GM19099 (cell line): Measurements from ENCODE around the gene TDRD5.

Experiments
- POLR2A ChIP-seq: IDR thresholded peaks from 3 replicates; pipeline ENCODE4 v1.6.1; 2011; ENCODE audit warnings: low read depth; ENCODE audit not compliant: insufficient read length; ENCODE audit errors: extremely low read depth

The TDRD5 gene

DNA sequence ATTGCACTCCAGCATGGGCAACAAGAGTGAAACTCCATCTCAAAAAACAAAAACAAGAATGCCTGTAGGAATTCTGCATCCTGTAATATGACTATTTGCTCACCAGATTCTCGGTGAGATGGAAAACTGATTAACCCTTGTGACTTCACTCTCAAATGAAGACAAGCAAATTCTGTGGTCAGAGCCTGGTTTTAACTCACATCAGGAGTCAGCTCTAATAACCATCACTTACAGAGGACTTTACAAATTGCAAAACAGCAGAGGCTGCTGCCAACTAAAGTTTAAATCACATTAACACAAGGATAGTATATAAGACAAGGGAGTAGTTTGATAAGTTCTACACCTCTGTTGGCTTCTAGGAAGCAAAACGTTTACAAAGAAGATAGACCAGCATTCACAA lies 115.8 kb downstream of the TDRD5 start:
- no peak for TF ChIP-seq POLR2A

DNA sequence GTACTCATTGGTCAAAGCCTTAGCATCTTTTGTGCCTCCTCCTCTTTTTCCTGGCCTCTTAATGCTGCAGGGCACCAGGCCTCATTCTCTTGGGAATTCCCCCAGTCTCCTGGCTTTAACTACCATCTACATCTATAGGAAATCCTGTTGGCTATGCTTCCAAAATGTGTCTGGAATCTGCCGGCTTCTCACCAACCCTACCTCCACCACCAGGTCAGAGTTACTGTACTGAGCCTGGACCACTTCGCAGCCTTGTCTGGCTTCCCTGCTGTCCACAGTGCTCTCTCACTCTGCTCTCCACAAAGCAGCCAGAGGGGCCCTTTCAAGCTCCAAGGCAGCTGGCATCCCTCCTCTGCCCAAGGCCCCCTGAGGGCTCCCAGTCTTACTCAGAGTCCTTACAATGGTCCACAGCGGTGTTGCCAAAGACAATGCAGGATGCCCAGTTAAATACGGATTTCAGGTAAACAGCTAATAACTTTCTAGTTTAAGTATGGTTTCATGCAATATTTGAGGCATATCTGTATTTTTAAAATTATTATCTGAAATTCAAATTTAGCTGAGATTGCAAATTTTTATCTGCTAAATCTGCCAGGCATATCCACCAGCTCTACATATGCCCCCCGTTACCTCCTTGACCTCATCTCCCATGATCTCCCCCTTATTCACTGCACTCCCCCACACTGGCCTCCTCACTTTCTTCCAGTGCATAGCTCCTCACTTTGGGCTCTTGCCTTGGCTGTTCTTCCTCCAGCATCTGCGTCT lies 117.0 kb downstream of the TDRD5 start:
- TF ChIP-seq POLR2A = no peak

DNA sequence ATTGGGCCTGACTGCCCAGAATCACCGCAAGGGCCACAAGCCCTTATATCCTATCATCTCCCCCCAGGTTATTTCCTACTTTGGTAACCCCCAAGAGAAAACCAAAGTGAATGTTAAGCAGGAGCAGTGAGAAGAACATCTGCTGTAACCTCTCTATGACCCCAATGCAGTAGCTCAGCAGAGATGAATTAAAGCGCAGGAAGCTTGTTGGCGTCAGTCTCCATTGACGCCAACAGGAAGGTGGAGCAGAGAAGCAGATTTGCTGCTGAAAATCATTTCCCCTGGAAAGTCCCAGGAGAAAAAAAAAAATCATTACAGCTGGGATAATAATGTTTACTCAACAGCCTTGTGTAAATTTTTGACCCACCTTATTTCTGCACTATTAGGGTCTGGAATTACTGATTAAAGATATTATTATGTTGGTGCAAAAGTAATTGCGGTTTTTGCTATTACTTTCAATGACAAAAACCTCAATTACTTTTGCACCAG lies 118.3 kb downstream of the TDRD5 start:
- no peak for TF ChIP-seq POLR2A

DNA sequence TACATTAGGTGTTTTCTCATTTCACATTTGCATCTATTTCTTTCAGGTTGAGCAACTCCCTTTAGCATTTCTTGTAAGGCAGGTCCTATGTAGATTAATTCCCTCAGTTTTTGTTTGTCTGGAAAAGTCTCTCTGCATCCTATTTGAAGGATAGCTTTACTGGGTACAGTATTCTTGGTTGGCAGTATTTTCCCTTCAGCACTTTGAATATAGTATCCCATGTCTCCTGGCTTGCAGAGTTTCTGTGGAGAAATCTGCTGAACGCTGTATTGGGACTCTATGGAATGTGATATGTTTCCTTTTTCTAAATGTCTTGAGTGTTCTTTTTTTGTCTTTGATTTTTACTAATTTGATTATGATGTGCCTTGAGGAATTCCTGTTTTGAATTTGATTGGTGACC lies 122.5 kb downstream of the TDRD5 start:
- TF ChIP-seq POLR2A = no peak

DNA sequence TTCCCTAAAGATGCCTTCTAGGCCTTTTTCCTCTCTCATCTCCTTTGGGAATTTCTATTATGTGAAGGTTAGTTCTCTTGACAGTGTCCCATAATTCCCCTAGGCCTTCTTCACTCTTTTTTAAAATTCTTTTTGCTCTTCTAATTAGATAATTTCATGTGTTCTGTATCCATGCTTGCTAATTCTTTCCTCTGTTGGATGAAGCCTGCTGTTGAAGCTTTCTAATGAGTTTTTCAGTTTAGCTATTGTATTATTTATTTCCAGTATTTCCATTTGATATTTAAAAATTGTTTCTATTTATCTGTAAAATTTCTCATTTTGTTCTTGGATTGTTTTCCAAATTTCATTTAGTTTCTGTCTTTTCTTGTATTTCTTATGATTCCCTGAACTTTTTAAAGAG lies 123.0 kb downstream of the TDRD5 start:
- no peak for TF ChIP-seq POLR2A

DNA sequence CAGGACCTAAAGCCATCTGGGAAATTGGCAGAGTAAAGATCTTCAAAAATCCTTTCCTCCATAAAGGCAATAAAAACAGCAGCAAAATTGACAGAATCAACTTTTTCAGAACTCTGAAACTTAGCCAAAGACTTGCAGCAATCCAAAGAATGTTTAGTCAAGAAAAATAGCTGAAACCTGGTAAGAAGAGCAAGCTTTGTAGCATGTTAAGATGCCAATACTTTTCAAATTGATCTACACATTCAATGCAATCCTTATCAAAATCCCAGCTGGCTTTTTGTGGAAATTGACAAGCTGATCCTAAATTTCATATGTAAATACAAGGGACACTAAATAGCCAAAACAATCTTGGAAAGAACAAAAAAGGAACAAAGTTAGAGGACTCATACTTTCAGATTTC lies 127.6 kb downstream of the TDRD5 start:
- TF ChIP-seq POLR2A = no peak

DNA sequence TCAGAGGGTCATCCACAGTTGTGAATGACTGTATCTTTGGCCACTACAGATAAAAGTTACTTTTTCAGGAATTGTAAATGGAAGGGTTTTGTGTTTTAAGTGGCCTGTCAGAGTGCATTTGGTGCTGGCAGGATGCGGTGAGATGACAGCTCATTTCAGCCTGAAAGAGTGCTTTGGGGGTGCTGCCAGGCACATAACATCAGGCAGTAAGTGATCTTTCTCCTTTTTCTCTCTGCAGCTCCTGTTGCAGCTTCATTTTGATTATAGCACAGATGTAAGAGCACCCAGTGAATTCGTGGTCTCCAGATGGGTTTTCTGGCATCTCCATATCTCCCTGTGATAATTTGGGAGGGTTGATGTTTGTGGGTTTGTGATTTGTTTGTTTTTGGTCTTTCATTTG lies 136.6 kb downstream of the TDRD5 start:
- no peak for TF ChIP-seq POLR2A

DNA sequence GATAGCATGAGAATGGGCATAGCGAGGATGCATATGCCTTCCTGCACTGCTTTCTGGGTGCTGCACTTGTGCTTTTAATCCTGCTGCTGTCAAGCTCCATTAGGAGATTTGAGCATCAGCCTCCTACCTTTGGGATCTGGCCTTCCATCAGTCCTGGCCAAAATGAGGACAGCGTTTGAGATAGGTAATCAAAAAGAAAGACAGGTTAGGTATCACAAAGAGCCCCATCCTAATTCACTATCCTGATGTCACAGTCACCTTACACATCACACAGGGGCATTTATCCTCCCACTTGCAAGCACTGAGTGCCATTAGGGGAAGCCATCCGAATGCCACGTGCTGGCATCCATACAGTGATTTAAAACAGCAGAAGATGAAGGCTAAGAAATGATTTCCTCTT lies 138.2 kb downstream of the TDRD5 start:
- no peak for TF ChIP-seq POLR2A

DNA sequence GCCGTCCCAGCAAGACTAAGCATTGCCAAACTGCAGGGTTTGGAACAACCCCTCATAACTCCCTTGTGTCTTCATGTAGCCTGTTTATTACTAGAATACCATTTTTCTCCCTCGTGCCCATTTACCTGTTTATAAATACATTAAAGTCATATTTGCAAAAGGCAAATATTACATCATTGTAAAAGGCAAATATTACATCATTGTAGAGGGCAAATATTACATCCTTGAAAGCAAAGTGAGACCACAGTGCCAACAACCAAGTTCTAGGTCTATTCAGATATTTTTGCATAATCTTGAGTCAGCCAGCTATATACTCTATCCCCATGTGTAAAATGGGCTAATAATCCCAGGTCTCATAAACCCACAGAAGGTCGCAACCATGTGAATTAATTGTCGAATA lies 140.0 kb downstream of the TDRD5 start:
- TF ChIP-seq POLR2A = no peak
